Mucosa of gallbladder (tissue), 1 donor: Measurements from ENCODE around the gene PCDH9. TPM values are rescaled to one million over a fixed set of nuclear protein-coding genes. Genes with fewer than 3 reads are reported as not detected.

Experiments used
- DNase-seq: peaks from one replicate; pipeline ENCODE4 v3.0.0-alpha.2; 2020; ENCODE audit warnings: low spot score
- total RNA-seq: library from RNA; stranded (reverse); gene quantifications from one replicate; pipeline ENCODE4 v1.2.1, GENCODE V29; 2021
- donor health status: DM: no; HTN: no; CAD: no.

The PCDH9 gene
- total RNA-seq, 1 donor from 2014 or later, result 9.0 TPM

GRCh38 chr13:67033170-67033569 lies 197.0 kb downstream of the PCDH9 start:
- DNase-seq, result no peak

- no peak for DNase-seq
Measured at GRCh38 chr13:67023130-67023876, 206.8 kb downstream of the PCDH9 start.

- no peak for DNase-seq
Measured at GRCh38 chr13:67018775-67019174, 211.4 kb downstream of the PCDH9 start.

- DNase-seq, result no peak
Measured at GRCh38 chr13:67017276-67017675, 212.9 kb downstream of the PCDH9 start.

GRCh38 chr13:67015976-67016600 lies 214.0 kb downstream of the PCDH9 start:
- no peak for DNase-seq

GRCh38 chr13:67014399-67014798 lies 215.7 kb downstream of the PCDH9 start:
- DNase-seq, result no peak

- no peak for DNase-seq
Measured at GRCh38 chr13:67013709-67014108, 216.4 kb downstream of the PCDH9 start.

GRCh38 chr13:67008075-67008668 lies 222.0 kb downstream of the PCDH9 start:
- DNase-seq, result no peak

GRCh38 chr13:67004511-67004910 lies 225.6 kb downstream of the PCDH9 start:
- DNase-seq, result no peak

GRCh38 chr13:67003743-67004142 lies 226.4 kb downstream of the PCDH9 start:
- DNase-seq, result no peak

- no peak for DNase-seq
Measured at GRCh38 chr13:67001363-67001762, 228.8 kb downstream of the PCDH9 start.

GRCh38 chr13:66996503-66996902 lies 233.6 kb downstream of the PCDH9 start:
- DNase-seq, result no peak

GRCh38 chr13:66995203-66995611 lies 234.9 kb downstream of the PCDH9 start:
- DNase-seq, result no peak

- DNase-seq, result no peak
Measured at GRCh38 chr13:66994517-66995202, 235.5 kb downstream of the PCDH9 start.

- DNase-seq, result peak; percentile 54
Measured at GRCh38 chr13:66994097-66994496, 236.0 kb downstream of the PCDH9 start.

- no peak for DNase-seq
Measured at GRCh38 chr13:66992719-66993118, 237.4 kb downstream of the PCDH9 start.

GRCh38 chr13:66992183-66992582 lies 238.0 kb downstream of the PCDH9 start:
- no peak for DNase-seq

- DNase-seq, result no peak
Measured at GRCh38 chr13:66984241-66984640, 245.9 kb downstream of the PCDH9 start.

GRCh38 chr13:66981912-66982311 lies 248.2 kb downstream of the PCDH9 start:
- DNase-seq, result no peak

- DNase-seq, result no peak
Measured at GRCh38 chr13:66977161-66977560, 253.0 kb downstream of the PCDH9 start.

GRCh38 chr13:66974889-66975288 lies 255.2 kb downstream of the PCDH9 start:
- no peak for DNase-seq

- no peak for DNase-seq
Measured at GRCh38 chr13:66974174-66974573, 256.0 kb downstream of the PCDH9 start.

- no peak for DNase-seq
Measured at GRCh38 chr13:66972659-66973058, 257.5 kb downstream of the PCDH9 start.
